Adrenal gland (tissue), 5 donors: ENCODE data around the gene ADCY1.

Experiments
- POLR2A ChIP-seq, 2 donors: fragments of 450-650 bp; IDR thresholded peaks; one replicate each; pipeline ENCODE4 v1.6.1; 2017; ENCODE audit warnings: antibody characterized with exemption in 2 of 2, mild to moderate bottlenecking in 2 of 2, moderate library complexity in 1 of 2
- TF ChIP-seq, protein P1 (sequence below), 6 experiments: fragments of 450-650 bp in 4 of 6; fragments of 200-600 bp in 2 of 6; sonication (generic) in 1 of 6; IDR thresholded peaks; 1 replicate in 5 of 6; 2 replicates in 1 of 6; pipeline versions ENCODE4 v1.5.1 to v1.8.0; 2016 to 2021; ENCODE audit warnings: antibody characterized with exemption in 6 of 6, mild to moderate bottlenecking in 2 of 6, moderate library complexity in 1 of 6
- donor health status: DM: no; HTN: no; CAD: no.

DNA sequence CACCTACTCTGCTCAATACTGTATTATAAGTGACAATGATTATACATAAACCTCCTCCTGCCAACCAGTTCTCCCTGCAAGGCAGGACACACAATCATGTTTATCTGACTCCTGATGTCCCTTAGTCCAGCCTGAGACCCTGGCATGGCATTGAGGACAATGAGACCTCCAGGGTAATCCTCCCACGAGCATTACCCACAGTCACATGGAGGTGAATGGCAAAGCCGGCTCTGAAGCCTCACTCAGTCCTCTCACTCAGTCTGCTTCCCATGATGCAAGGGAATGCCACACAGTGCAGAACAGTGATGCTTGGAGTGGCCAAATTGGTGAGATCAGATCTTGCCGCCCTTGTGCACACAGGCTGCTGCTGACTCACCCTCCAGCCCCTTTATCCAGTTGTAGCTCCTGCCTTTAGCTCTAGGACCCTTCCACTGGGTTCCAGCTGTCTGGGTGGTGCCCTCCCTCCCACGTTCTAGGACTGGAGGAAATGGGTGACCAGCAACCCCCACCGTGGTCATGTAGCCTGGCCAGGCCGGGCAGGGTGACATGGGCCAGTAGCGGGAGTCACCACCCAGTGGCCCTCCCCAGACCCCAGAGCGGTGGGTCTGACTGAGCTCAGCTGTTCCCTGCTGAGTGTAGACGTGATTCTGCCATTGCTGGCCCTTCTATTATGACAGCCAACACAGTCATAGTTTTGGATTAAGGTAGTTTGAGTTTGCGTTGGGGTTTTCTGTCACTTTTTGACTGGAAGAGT, 5.5 kb upstream of the ADCY1 start:
- TF ChIP-seq, protein P1, sequence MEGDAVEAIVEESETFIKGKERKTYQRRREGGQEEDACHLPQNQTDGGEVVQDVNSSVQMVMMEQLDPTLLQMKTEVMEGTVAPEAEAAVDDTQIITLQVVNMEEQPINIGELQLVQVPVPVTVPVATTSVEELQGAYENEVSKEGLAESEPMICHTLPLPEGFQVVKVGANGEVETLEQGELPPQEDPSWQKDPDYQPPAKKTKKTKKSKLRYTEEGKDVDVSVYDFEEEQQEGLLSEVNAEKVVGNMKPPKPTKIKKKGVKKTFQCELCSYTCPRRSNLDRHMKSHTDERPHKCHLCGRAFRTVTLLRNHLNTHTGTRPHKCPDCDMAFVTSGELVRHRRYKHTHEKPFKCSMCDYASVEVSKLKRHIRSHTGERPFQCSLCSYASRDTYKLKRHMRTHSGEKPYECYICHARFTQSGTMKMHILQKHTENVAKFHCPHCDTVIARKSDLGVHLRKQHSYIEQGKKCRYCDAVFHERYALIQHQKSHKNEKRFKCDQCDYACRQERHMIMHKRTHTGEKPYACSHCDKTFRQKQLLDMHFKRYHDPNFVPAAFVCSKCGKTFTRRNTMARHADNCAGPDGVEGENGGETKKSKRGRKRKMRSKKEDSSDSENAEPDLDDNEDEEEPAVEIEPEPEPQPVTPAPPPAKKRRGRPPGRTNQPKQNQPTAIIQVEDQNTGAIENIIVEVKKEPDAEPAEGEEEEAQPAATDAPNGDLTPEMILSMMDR (IDR thresholded peaks at IDR 0.05), result no peak
- TF ChIP-seq POLR2A (IDR thresholded peaks at IDR 0.05), result no peak
